ENCODE measurements around the gene TRDMT1. TPM values are rescaled to one million over a fixed set of nuclear protein-coding genes. Genes with fewer than 3 reads are reported as not detected.

TRDMT1 gene
- 1 to 10 TPM; 2.7 to 9.4 (median 4.0) TPM for total RNA-seq

- Histone ChIP-seq H3K27me3 (no peaks in the 10 kb centered on the region), H3K4me1 (peaks cover 27% of the 10 kb centered on the region), H3K9me3 (no peaks in the 10 kb centered on the region), H3K4me3 (peak within 1 kb of the TSS; percentile 86), H3K27ac (peak within 1 kb of the TSS; percentile 97), H3K36me3 (no peaks in the 10 kb centered on the region)
- no peak for TF ChIP-seq EP300 (IDR thresholded peaks at IDR 0.05)
- TF ChIP-seq POLR2A (IDR thresholded peaks at IDR 0.05): peak in 1 of 2 donors; percentile 60
- peak in 2 of 3 donors; percentile 41 to 86 for TF ChIP-seq POLR2AphosphoS5 (IDR thresholded peaks at IDR 0.05)
- TF ChIP-seq CTCF (IDR thresholded peaks at IDR 0.05): no peak
- under 1% methylated on average over 21 of the region's 60 CpGs for WGBS
- DNase-seq (ENCODE audit: low spot score in 2 of 2): peak; percentile 92 to 93
These were observed at the start of gene TRDMT1 for GRCh38 chr10:17200912-17201793. TRDMT1 (minus strand) TSS chr10:17201672; CDS start chr10:17201634, 38 bp downstream.

GRCh38 chr10:17250736-17251135 is 49.3 kb upstream of the TRDMT1 start:
- Histone ChIP-seq H3K36me3 (no peaks in the 10 kb centered on the region), H3K4me3 (no peak overlapping the region), H3K27me3 (no peaks in the 10 kb centered on the region), H3K4me1 (no peaks in the 10 kb centered on the region), H3K27ac (no peak overlapping the region), H3K9me3 (no peaks in the 10 kb centered on the region)
- no peak for DNase-seq (ENCODE audit: low spot score in 2 of 2)
- no peak for TF ChIP-seq POLR2A (IDR thresholded peaks at IDR 0.05)
- no peak for TF ChIP-seq CTCF (IDR thresholded peaks at IDR 0.05)
- no peak for TF ChIP-seq POLR2AphosphoS5 (IDR thresholded peaks at IDR 0.05)
- TF ChIP-seq EP300 (IDR thresholded peaks at IDR 0.05): no peak
- WGBS: 95% methylated on average over 2 of the region's 2 CpGs

- Histone ChIP-seq H3K4me3 (no peak overlapping the region), H3K27me3 (no peaks in the 10 kb centered on the region), H3K36me3 (no peaks in the 10 kb centered on the region), H3K4me1 (no peaks in the 10 kb centered on the region), H3K27ac (no peak overlapping the region), H3K9me3 (no peaks in the 10 kb centered on the region)
- TF ChIP-seq EP300 (IDR thresholded peaks at IDR 0.05) (no peak), CTCF (IDR thresholded peaks at IDR 0.05) (no peak), POLR2AphosphoS5 (IDR thresholded peaks at IDR 0.05) (no peak), POLR2A (IDR thresholded peaks at IDR 0.05) (no peak)
- 58% methylated on average over 4 of the region's 4 CpGs for WGBS
- DNase-seq (ENCODE audit: low spot score in 2 of 2): no peak
These were observed 48.3 kb upstream of the TRDMT1 start for GRCh38 chr10:17249820-17250219.

GRCh38 chr10:17248964-17249363 is 47.5 kb upstream of the TRDMT1 start:
- Histone ChIP-seq H3K27me3 (no peaks in the 10 kb centered on the region), H3K36me3 (no peaks in the 10 kb centered on the region), H3K4me1 (no peaks in the 10 kb centered on the region), H3K9me3 (no peaks in the 10 kb centered on the region), H3K4me3 (no peak overlapping the region), H3K27ac (no peak overlapping the region)
- 80% methylated on average over 1 of the region's 1 CpG for WGBS
- no peak for DNase-seq (ENCODE audit: low spot score in 2 of 2)
- TF ChIP-seq EP300 (IDR thresholded peaks at IDR 0.05) (no peak), POLR2AphosphoS5 (IDR thresholded peaks at IDR 0.05) (no peak), POLR2A (IDR thresholded peaks at IDR 0.05) (no peak), CTCF (IDR thresholded peaks at IDR 0.05) (no peak)

GRCh38 chr10:17247210-17247609 is 45.7 kb upstream of the TRDMT1 start:
- H3K27ac ChIP-seq: no peak overlapping the region
- H3K9me3 ChIP-seq: no peaks in the 10 kb centered on the region
- DNase-seq (ENCODE audit: low spot score in 2 of 2): no peak
- 71% methylated on average over 1 of the region's 1 CpG for WGBS
- H3K36me3 ChIP-seq: no peaks in the 10 kb centered on the region
- no peaks in the 10 kb centered on the region for H3K27me3 ChIP-seq
- no peaks in the 10 kb centered on the region for H3K4me1 ChIP-seq
- no peak overlapping the region for H3K4me3 ChIP-seq
- TF ChIP-seq POLR2AphosphoS5 (IDR thresholded peaks at IDR 0.05) (no peak), POLR2A (IDR thresholded peaks at IDR 0.05) (no peak), CTCF (IDR thresholded peaks at IDR 0.05) (no peak), EP300 (IDR thresholded peaks at IDR 0.05) (no peak)

All from suprapubic skin (tissue), 4 donors.